A549 (cell line): ENCODE measurements around the gene TSPAN14. TPM values are rescaled to one million over a fixed set of nuclear protein-coding genes. Genes with fewer than 3 reads are reported as not detected.

Source experiments
- CBX2 ChIP-seq: fragments of 200-600 bp; sonication (generic); IDR thresholded peaks from 2 replicates; pipeline ENCODE4 v1.6.1; 2016; ENCODE audit warnings: low read depth, mild to moderate bottlenecking, borderline replicate concordance
- CBX8 ChIP-seq: fragments of 200-600 bp; sonication (generic); IDR thresholded peaks from 2 replicates; pipeline ENCODE4 v1.6.1; 2016
- CHD2 ChIP-seq: fragments of 150-350 bp; IDR thresholded peaks from 2 replicates; pipeline ENCODE4 v1.6.1; 2014; ENCODE audit warnings: low read length; ENCODE audit not compliant: partially characterized antibody
- CHD4 ChIP-seq: fragments of 200-600 bp; sonication (generic); IDR thresholded peaks from 2 replicates; pipeline ENCODE4 v1.6.1; 2016; ENCODE audit warnings: antibody characterized with exemption, mild to moderate bottlenecking, borderline replicate concordance
- E2F6 ChIP-seq: IDR thresholded peaks from 2 replicates; pipeline ENCODE4 v1.6.1; 2012; ENCODE audit warnings: low read depth, borderline replicate concordance
- EHF ChIP-seq: fragments of 250-450 bp; sonication (Bioruptor Pico); IDR thresholded peaks from 2 replicates; pipeline ENCODE4 v1.5.0; 2020; ENCODE audit warnings: mild to moderate bottlenecking
- ESRRA ChIP-seq: fragments of 150-350 bp; IDR thresholded peaks from 2 replicates; pipeline ENCODE4 v1.6.1; 2014; ENCODE audit warnings: mild to moderate bottlenecking, low read length, borderline replicate concordance
- FOSB ChIP-seq: fragments of 250-450 bp; sonication (Bioruptor Pico); IDR thresholded peaks from 2 replicates; pipeline ENCODE4 v1.5.0; 2020; ENCODE audit warnings: mild to moderate bottlenecking, moderate library complexity
- FOSL2 ChIP-seq, 2 experiments: fragments of 450-650 bp in 1 of 2; fragments of >200 bp in 1 of 2; sonication (Bioruptor Twin) in 1 of 2; formaldehyde crosslinking; IDR thresholded peaks; 2 replicates each; pipeline versions ENCODE4 v1.5.0 to v1.6.1; 2016 to 2020; ENCODE audit warnings: mild to moderate bottlenecking in 1 of 2, moderate library complexity in 1 of 2
- GATA3 ChIP-seq: IDR thresholded peaks from 2 replicates; pipeline ENCODE4 v1.6.1; 2012; ENCODE audit warnings: borderline replicate concordance
- HDAC2 ChIP-seq: fragments of 200-600 bp; sonication (generic); IDR thresholded peaks from 2 replicates; pipeline ENCODE4 v1.6.1; 2016
- HMGXB4 ChIP-seq: fragments of 250-450 bp; sonication (Bioruptor Pico); IDR thresholded peaks from 2 replicates; pipeline ENCODE4 v1.5.0; 2021; ENCODE audit warnings: mild to moderate bottlenecking, moderate library complexity, borderline replicate concordance
- HOXA7 ChIP-seq: fragments of 250-450 bp; sonication (Bioruptor Pico); IDR thresholded peaks from 2 replicates; pipeline ENCODE4 v1.5.0; 2020; ENCODE audit warnings: mild to moderate bottlenecking, moderate library complexity
- HOXB13 ChIP-seq: fragments of 250-450 bp; sonication (Bioruptor Pico); IDR thresholded peaks from 2 replicates; pipeline ENCODE4 v1.5.0; 2020; ENCODE audit warnings: low read depth, mild to moderate bottlenecking, moderate library complexity
- HOXB5 ChIP-seq: fragments of 250-450 bp; sonication (Bioruptor Pico); IDR thresholded peaks from 2 replicates; pipeline ENCODE4 v1.5.0; 2020; ENCODE audit warnings: mild to moderate bottlenecking, moderate library complexity
- JUN ChIP-seq, 2 experiments: fragments of >200 bp; sonication (Bioruptor Twin); formaldehyde crosslinking; IDR thresholded peaks; 2 replicates in 1 of 2; 3 replicates in 1 of 2; pipeline ENCODE4 v1.6.1; 2016 to 2017
- JUNB ChIP-seq: fragments of >200 bp; sonication (Bioruptor Twin); formaldehyde crosslinking; IDR thresholded peaks from 2 replicates; pipeline ENCODE4 v1.6.1; 2016
- KDM5A ChIP-seq: fragments of 200-600 bp; sonication (generic); IDR thresholded peaks from 2 replicates; pipeline ENCODE4 v1.6.1; 2016; ENCODE audit warnings: antibody characterized with exemption, mild to moderate bottlenecking
- MAFK ChIP-seq: fragments of 450-650 bp; IDR thresholded peaks from 2 replicates; pipeline ENCODE4 v1.6.1; 2014; ENCODE audit not compliant: partially characterized antibody
- MAZ ChIP-seq: fragments of 150-350 bp; IDR thresholded peaks from 2 replicates; pipeline ENCODE4 v1.6.1; 2014; ENCODE audit warnings: antibody characterized with exemption, low read depth, low read length, borderline replicate concordance
- NFE2L2 ChIP-seq: fragments of 150-350 bp; conservative IDR thresholded peaks from 2 replicates; pipeline ENCODE4 v1.6.1; 2014; ENCODE audit warnings: low read length
- NPAS2 ChIP-seq: fragments of 250-450 bp; sonication (Bioruptor Pico); IDR thresholded peaks from 2 replicates; pipeline ENCODE4 v1.8.0; 2022; ENCODE audit warnings: mild to moderate bottlenecking, moderate library complexity, borderline replicate concordance
- NR3C1 ChIP-seq: fragments of >200 bp; sonication (Bioruptor Twin); formaldehyde crosslinking; IDR thresholded peaks from 3 replicates; pipeline ENCODE4 v1.6.1; 2017
- PBX3 ChIP-seq: IDR thresholded peaks from 2 replicates; pipeline ENCODE4 v1.6.1; 2012
- POLR2A ChIP-seq: IDR thresholded peaks from 2 replicates; pipeline ENCODE4 v1.6.1; 2012; ENCODE audit warnings: mild to moderate bottlenecking, low read length
- POLR2AphosphoS2 ChIP-seq: conservative IDR thresholded peaks from 2 replicates; pipeline ENCODE4 v1.6.1; 2012; ENCODE audit warnings: low read length, improper control_type of control experiment, inconsistent platforms
- RAD21 ChIP-seq, 2 experiments: fragments of >200 bp in 1 of 2; sonication (Bioruptor Twin) in 1 of 2; formaldehyde crosslinking in 1 of 2; IDR thresholded peaks in 1 of 2; conservative IDR thresholded peaks in 1 of 2; 2 replicates in 1 of 2; 3 replicates in 1 of 2; pipeline ENCODE4 v1.6.1; 2012 to 2018; ENCODE audit warnings: inconsistent platforms in 1 of 2
- RARB ChIP-seq: fragments of 250-450 bp; sonication (Bioruptor Pico); IDR thresholded peaks from 2 replicates; pipeline ENCODE4 v1.8.0; 2021; ENCODE audit warnings: mild to moderate bottlenecking, moderate library complexity
- RCOR1 ChIP-seq: fragments of 150-350 bp; IDR thresholded peaks from 2 replicates; pipeline ENCODE4 v1.6.1; 2014; ENCODE audit warnings: antibody characterized with exemption, low read length, low read depth
- RFX5 ChIP-seq: fragments of 450-650 bp; IDR thresholded peaks from 2 replicates; pipeline ENCODE4 v1.7.1; 2014; ENCODE audit warnings: antibody characterized with exemption, mild to moderate bottlenecking, moderate library complexity
- RNF2 ChIP-seq: fragments of 200-600 bp; sonication (generic); IDR thresholded peaks from 2 replicates; pipeline ENCODE4 v1.6.1; 2016; ENCODE audit warnings: low read depth, mild to moderate bottlenecking, antibody characterized with exemption, moderate library complexity, borderline replicate concordance
- ZFP36 ChIP-seq: fragments of 450-650 bp; IDR thresholded peaks from 2 replicates; pipeline ENCODE4 v1.6.1; 2014; ENCODE audit warnings: borderline replicate concordance; ENCODE audit not compliant: partially characterized antibody
- ZNF302 ChIP-seq: fragments of 250-450 bp; sonication (Bioruptor Pico); IDR thresholded peaks from 2 replicates; pipeline ENCODE4 v1.9.0; 2021; ENCODE audit warnings: inconsistent platforms, mild to moderate bottlenecking, moderate library complexity
- ZSCAN20 ChIP-seq: fragments of 250-450 bp; sonication (Bioruptor Pico); IDR thresholded peaks from 2 replicates; pipeline ENCODE4 v1.8.0; 2022; ENCODE audit warnings: mild to moderate bottlenecking, moderate library complexity
- polyA plus RNA-seq, 4 experiments: library from polyadenylated mRNA; depleted of rRNA in 3 of 4; stranded (reverse); fragments of >200 nt; fragmentation: RNase III in 1 of 4; extraction: RNeasy Plus Mini Kit Qiagen cat#74134 plus additional on column Dnase treatment in 1 of 4; gene quantifications; 2 replicates in 3 of 4; 3 replicates in 1 of 4; pipeline ENCODE4 v1.2.3, GENCODE V29; 2011 to 2017
- TF ChIP-seq, protein P1 (sequence below): fragments of 250-450 bp; sonication (Bioruptor Pico); IDR thresholded peaks from 2 replicates; pipeline ENCODE4 v1.5.0; 2020; ENCODE audit warnings: low read depth, mild to moderate bottlenecking, moderate library complexity
- TF ChIP-seq, protein P2 (sequence below): fragments of >200 bp; sonication (Bioruptor Twin); formaldehyde crosslinking; IDR thresholded peaks from 3 replicates; pipeline ENCODE4 v1.5.1; 2016
- TF ChIP-seq, protein P3 (sequence below): fragments of 450-650 bp; IDR thresholded peaks from 2 replicates; pipeline ENCODE4 v1.6.1; 2014; ENCODE audit warnings: antibody characterized with exemption

The TSPAN14 gene
- polyA plus RNA-seq, 2 of the 4 experiments (the other 2 are of a cell fraction), result 87.0 to 124 TPM

- no peak for TF ChIP-seq HMGXB4
- TF ChIP-seq PBX3, result no peak
- no peak for TF ChIP-seq NPAS2 (CRISPR knock-in tag)
- TF ChIP-seq HDAC2, result no peak
- TF ChIP-seq RNF2, result no peak
- TF ChIP-seq ZSCAN20, result no peak
- no peak for TF ChIP-seq FOSB (CRISPR knock-in tag)
- TF ChIP-seq ESRRA, result peak; percentile 49; the same call in 1 of the 2 replicates
- TF ChIP-seq RCOR1, result no peak
- TF ChIP-seq JUNB, result peak; percentile 79; the same call in 1 of the 2 replicates
- no peak for TF ChIP-seq HOXB13 (CRISPR knock-in tag)
- TF ChIP-seq, protein P1, sequence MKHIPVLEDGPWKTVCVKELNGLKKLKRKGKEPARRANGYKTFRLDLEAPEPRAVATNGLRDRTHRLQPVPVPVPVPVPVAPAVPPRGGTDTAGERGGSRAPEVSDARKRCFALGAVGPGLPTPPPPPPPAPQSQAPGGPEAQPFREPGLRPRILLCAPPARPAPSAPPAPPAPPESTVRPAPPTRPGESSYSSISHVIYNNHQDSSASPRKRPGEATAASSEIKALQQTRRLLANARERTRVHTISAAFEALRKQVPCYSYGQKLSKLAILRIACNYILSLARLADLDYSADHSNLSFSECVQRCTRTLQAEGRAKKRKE (CRISPR knock-in tag), result no peak
- no peak for TF ChIP-seq ZNF302 (CRISPR knock-in tag)
- TF ChIP-seq, protein P2, sequence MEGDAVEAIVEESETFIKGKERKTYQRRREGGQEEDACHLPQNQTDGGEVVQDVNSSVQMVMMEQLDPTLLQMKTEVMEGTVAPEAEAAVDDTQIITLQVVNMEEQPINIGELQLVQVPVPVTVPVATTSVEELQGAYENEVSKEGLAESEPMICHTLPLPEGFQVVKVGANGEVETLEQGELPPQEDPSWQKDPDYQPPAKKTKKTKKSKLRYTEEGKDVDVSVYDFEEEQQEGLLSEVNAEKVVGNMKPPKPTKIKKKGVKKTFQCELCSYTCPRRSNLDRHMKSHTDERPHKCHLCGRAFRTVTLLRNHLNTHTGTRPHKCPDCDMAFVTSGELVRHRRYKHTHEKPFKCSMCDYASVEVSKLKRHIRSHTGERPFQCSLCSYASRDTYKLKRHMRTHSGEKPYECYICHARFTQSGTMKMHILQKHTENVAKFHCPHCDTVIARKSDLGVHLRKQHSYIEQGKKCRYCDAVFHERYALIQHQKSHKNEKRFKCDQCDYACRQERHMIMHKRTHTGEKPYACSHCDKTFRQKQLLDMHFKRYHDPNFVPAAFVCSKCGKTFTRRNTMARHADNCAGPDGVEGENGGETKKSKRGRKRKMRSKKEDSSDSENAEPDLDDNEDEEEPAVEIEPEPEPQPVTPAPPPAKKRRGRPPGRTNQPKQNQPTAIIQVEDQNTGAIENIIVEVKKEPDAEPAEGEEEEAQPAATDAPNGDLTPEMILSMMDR, result no peak
- TF ChIP-seq GATA3, result peak; percentile 56
- no peak for TF ChIP-seq CBX2
- TF ChIP-seq KDM5A, result no peak
- TF ChIP-seq CHD4, result no peak
- TF ChIP-seq NFE2L2, result no peak
- no peak for TF ChIP-seq HOXA7 (CRISPR knock-in tag)
- TF ChIP-seq POLR2A, result no peak
- peak; percentile 22 to 47; a peak in 4 of 5 replicates for TF ChIP-seq RAD21 (conservative IDR thresholded peaks at IDR 0.05 in 1 of 2, IDR thresholded peaks at IDR 0.05 in 1 of 2)
- TF ChIP-seq MAZ, result no peak
- TF ChIP-seq RARB (CRISPR knock-in tag), result no peak
- no peak for TF ChIP-seq CBX8
- TF ChIP-seq RFX5, result no peak
- TF ChIP-seq, protein P3, sequence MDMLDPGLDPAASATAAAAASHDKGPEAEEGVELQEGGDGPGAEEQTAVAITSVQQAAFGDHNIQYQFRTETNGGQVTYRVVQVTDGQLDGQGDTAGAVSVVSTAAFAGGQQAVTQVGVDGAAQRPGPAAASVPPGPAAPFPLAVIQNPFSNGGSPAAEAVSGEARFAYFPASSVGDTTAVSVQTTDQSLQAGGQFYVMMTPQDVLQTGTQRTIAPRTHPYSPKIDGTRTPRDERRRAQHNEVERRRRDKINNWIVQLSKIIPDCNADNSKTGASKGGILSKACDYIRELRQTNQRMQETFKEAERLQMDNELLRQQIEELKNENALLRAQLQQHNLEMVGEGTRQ, result no peak
- TF ChIP-seq CHD2, result no peak
- TF ChIP-seq NR3C1, result no peak
- no peak for TF ChIP-seq EHF (CRISPR knock-in tag)
- TF ChIP-seq ZFP36, result no peak
- peak; percentile 81 for TF ChIP-seq FOSL2 (IDR thresholded peaks at IDR 0.05)
- peak; percentile 93 for TF ChIP-seq FOSL2 (CRISPR knock-in tag; IDR thresholded peaks at IDR 0.05)
- peak; percentile 79 to 86 for TF ChIP-seq JUN (IDR thresholded peaks at IDR 0.05)
- TF ChIP-seq POLR2AphosphoS2, result no peak
- peak; percentile 86 for TF ChIP-seq MAFK
- no peak for TF ChIP-seq HOXB5 (CRISPR knock-in tag)
- no peak for TF ChIP-seq E2F6
Observed at GRCh38 chr10:80498833-80499741, 45.0 kb downstream of the TSPAN14 start (continued).
